Measurements from ENCODE around the gene ARAP1.

The ARAP1 gene

DNA sequence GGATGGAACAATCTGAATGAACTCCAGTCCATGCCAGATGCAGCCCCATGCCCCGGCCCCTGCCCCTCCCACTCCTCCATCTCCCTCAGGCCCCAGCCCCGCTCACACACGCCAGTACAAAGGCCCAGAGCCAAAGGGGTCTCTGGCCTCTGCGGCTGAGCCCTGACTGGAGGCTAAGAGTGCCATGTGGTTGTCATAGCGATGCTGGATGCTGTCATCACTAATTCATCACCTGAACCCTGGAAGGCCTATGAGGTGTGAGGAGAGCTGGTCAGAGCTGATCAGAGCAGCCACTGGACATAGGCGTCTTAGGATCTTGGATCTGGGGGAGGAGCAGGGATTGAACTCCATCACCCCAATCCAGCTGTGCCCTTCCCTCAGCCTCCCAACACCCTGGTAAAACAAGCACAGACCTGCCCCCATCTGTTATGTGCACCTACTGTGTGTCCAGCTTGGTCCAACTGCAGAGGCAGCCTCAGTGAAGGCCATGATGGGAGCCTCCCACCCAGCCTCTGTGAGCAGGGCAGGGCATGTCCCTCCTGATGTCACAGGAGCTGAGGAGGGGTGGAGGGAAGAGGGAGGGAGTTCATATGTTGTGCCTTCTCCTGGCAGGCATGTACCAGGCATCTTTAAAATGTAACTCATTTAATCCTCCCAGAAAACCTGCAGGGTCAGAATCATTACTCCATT, 94.7 kb downstream of the ARAP1 start:
- no peak overlapping the region for H3K4me3 ChIP-seq (ENCODE audit: low read depth, low read length)
- DNase-seq (ENCODE audit: low read depth), result no peak
- TF ChIP-seq, protein P1, sequence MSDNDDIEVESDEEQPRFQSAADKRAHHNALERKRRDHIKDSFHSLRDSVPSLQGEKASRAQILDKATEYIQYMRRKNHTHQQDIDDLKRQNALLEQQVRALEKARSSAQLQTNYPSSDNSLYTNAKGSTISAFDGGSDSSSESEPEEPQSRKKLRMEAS (IDR thresholded peaks at IDR 0.05; ENCODE audit: low read depth, low read length), result no peak
- TF ChIP-seq, protein P2, sequence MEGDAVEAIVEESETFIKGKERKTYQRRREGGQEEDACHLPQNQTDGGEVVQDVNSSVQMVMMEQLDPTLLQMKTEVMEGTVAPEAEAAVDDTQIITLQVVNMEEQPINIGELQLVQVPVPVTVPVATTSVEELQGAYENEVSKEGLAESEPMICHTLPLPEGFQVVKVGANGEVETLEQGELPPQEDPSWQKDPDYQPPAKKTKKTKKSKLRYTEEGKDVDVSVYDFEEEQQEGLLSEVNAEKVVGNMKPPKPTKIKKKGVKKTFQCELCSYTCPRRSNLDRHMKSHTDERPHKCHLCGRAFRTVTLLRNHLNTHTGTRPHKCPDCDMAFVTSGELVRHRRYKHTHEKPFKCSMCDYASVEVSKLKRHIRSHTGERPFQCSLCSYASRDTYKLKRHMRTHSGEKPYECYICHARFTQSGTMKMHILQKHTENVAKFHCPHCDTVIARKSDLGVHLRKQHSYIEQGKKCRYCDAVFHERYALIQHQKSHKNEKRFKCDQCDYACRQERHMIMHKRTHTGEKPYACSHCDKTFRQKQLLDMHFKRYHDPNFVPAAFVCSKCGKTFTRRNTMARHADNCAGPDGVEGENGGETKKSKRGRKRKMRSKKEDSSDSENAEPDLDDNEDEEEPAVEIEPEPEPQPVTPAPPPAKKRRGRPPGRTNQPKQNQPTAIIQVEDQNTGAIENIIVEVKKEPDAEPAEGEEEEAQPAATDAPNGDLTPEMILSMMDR (IDR thresholded peaks at IDR 0.05; ENCODE audit: low read depth, low read length), result no peak
- TF ChIP-seq POLR2A (IDR thresholded peaks at IDR 0.05; ENCODE audit: extremely low read depth, insufficient read length), result no peak
- TF ChIP-seq MYC (IDR thresholded peaks at IDR 0.05; ENCODE audit: low read depth, low read length), result no peak

DNA sequence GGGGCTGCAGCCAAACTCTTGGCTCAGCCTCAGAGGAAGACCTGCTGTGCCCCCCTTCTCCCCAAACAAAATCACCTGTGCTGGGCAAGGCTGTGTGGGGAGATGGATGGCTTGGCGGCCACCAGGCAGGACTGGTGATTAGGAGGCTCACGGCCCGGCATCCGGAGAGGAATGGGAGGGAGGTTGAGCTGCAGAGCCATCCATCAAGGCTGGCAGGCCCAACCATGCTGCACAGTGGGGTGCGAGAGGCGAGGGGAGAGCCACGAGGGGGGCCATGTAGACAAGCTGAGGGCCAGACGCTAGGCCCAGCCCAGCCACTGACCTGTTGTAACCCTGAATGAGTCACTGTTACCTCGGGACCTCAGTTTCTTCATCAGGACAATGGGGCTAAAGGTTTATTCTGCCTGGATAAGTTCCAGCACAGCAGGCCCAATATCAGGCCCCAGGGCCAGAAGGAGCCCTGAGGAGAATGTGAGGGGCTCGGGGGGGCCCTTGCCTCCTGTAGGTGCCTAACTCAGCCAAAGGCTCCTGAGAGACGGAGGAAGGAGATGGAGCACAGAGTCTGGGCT, 96.2 kb downstream of the ARAP1 start:
- no peak overlapping the region for H3K4me3 ChIP-seq (ENCODE audit: low read depth, low read length)
- no peak for DNase-seq (ENCODE audit: low read depth)
- TF ChIP-seq MYC (IDR thresholded peaks at IDR 0.05; ENCODE audit: low read depth, low read length) (no peak), POLR2A (IDR thresholded peaks at IDR 0.05; ENCODE audit: extremely low read depth, insufficient read length) (no peak)
- TF ChIP-seq, protein P2 (IDR thresholded peaks at IDR 0.05; ENCODE audit: low read depth, low read length), result no peak
- TF ChIP-seq, protein P1 (IDR thresholded peaks at IDR 0.05; ENCODE audit: low read depth, low read length), result no peak

DNA sequence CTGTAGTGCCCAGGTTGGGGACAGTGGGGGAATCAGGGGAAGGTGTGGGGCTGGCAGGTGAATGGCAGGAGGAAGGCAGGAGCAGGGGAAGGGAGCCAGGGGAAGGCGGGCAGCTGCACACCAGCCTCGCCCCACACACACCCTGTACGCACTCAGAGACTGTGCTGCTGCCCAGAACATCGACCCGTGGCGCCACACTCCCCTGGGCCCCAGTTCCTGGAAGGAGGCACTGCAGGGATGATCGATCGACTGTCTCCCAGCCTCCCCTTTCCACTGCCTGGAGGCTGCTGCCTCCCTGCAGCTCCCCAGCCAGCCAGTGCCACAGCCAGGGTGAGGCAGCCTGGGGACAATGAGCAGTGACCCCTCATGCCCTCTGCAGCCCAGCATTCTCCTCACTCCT, 97.2 kb downstream of the ARAP1 start:
- TF ChIP-seq, protein P1 (IDR thresholded peaks at IDR 0.05; ENCODE audit: low read depth, low read length), result no peak
- TF ChIP-seq POLR2A (IDR thresholded peaks at IDR 0.05; ENCODE audit: extremely low read depth, insufficient read length) (no peak), MYC (IDR thresholded peaks at IDR 0.05; ENCODE audit: low read depth, low read length) (no peak)
- TF ChIP-seq, protein P2 (IDR thresholded peaks at IDR 0.05; ENCODE audit: low read depth, low read length), result no peak
- no peak overlapping the region for H3K4me3 ChIP-seq (ENCODE audit: low read depth, low read length)
- DNase-seq (ENCODE audit: low read depth), result no peak

DNA sequence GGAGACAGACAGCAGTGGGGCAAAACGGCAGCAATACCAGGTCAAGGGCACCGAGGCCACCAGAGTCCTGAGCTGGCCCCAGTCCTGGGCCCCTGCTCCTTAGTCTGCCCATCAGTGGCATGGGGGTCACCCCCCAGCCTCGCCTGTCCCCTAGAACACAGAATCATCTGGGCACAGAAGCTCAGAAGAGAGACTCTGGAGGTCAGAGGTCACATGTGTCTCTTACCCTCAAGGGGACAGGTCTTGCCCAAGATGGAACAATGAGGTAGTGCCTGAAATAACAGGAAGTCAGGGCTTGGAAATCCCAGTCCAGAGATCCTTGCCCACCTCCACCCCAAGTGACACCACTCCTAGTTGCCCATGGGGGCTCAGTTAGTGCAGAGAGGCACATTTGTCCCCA, 98.6 kb downstream of the ARAP1 start:
- no peak overlapping the region for H3K4me3 ChIP-seq (ENCODE audit: low read depth, low read length)
- peak; percentile 22 for DNase-seq (ENCODE audit: low read depth)
- TF ChIP-seq, protein P1 (IDR thresholded peaks at IDR 0.05; ENCODE audit: low read depth, low read length), result no peak
- TF ChIP-seq MYC (IDR thresholded peaks at IDR 0.05; ENCODE audit: low read depth, low read length), result no peak
- TF ChIP-seq POLR2A (IDR thresholded peaks at IDR 0.05; ENCODE audit: extremely low read depth, insufficient read length), result no peak
- TF ChIP-seq, protein P2 (IDR thresholded peaks at IDR 0.05; ENCODE audit: low read depth, low read length), result no peak

DNA sequence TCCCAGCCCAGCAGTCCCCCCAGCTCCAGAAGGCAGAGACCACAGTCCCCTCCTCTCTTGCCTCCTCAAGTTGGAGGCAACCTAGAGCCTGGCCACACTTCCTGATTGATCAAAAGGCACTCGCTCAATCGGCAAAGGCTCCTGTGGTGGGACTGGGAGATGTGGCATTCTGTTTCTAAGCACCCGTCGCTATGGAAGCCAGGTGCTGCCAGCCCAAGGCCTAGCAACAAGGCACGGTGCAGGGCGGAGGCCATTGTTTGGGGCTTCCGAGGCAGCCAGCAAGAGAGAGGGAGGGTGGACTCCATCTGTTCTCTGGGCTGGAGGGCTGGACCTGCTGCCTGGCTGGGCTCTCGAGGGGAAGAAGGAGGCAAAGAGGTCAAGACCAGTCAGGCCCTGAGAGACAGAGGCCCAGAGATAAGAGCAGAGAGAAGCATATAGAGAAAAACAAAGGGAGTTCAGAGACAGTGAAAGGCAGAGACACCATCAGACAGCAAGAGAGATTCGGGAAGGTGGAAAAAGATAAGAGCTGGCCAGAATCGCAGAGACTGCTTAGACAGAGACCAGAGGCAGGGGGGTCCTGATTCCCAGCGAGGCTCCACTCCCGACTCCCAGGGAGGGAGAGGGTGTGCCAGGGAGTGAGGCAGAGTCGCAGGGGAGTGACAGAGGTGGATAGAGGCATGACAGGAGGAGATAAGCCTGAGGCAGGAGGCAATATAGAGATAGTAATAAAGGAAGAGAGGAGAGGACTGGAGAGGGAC, 99.2 kb downstream of the ARAP1 start:
- no peak for DNase-seq (ENCODE audit: low read depth)
- TF ChIP-seq, protein P1 (IDR thresholded peaks at IDR 0.05; ENCODE audit: low read depth, low read length), result no peak
- no peak overlapping the region for H3K4me3 ChIP-seq (ENCODE audit: low read depth, low read length)

DNA sequence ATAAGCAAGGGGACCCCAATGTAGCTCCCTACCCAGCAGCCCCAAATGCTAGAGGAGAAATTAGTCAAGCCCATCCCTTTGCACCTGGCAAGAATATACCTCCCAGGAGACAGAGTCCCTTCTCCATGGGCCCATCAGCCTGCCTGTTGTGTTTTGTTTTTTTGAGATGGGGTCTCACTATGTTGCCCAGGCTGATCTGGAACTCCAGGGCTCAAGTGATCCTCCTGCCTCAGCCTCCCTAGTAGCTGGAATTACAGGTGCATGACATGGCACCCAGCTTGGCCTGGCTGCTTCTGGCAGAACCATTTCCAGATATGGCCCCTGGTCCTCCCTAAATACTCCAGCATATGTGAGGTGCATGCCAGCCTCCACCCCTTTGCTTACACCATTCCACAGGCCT, 100.1 kb downstream of the ARAP1 start:
- TF ChIP-seq, protein P1 (IDR thresholded peaks at IDR 0.05; ENCODE audit: low read depth, low read length), result no peak
- TF ChIP-seq POLR2A (IDR thresholded peaks at IDR 0.05; ENCODE audit: extremely low read depth, insufficient read length) (no peak), MYC (IDR thresholded peaks at IDR 0.05; ENCODE audit: low read depth, low read length) (no peak)
- TF ChIP-seq, protein P2 (IDR thresholded peaks at IDR 0.05; ENCODE audit: low read depth, low read length), result no peak
- DNase-seq (ENCODE audit: low read depth), result no peak
- H3K4me3 ChIP-seq (ENCODE audit: low read depth, low read length), result no peak overlapping the region
